ENCODE measurements around the gene DYNC1I2. TPM values are rescaled to one million over a fixed set of nuclear protein-coding genes. Genes with fewer than 3 reads are reported as not detected.

DYNC1I2 gene
- total RNA-seq, 1 experiment from 2014 or later: 39.4 TPM

- intact Hi-C loops (cut with micrococcal nuclease): no loop called here
- H3K36me3 ChIP-seq (ENCODE audit: control insufficient read depth in 1 of 2, insufficient read depth in 2 of 2, low read length in 2 of 2): no peaks in the 10 kb centered on the region
- H3K9me2 ChIP-seq (ENCODE audit: insufficient read depth): no peaks in the 10 kb centered on the region
- CTCF ChIA-PET: no interaction called here
- POLR2A ChIA-PET: no interaction called here
- RAD21 ChIA-PET (ENCODE audit: low non-redundant PET in 1 of 2, low total read pairs in 2 of 2, uncharacterized antibody in 2 of 2, unreplicated experiment in 2 of 2): no interaction called here
- TF ChIP-seq ZFX (IDR thresholded peaks at IDR 0.05) (no peak), ZBTB33 (IDR thresholded peaks at IDR 0.05; ENCODE audit: extremely low read depth, insufficient replicate concordance, low read length) (no peak), ZNF274 (IDR thresholded peaks at IDR 0.05; ENCODE audit: low read depth, low read length) (no peak), SIN3A (IDR thresholded peaks at IDR 0.05; ENCODE audit: low read depth) (no peak), SRF (IDR thresholded peaks at IDR 0.05; ENCODE audit: low read depth) (no peak), ATF3 (IDR thresholded peaks at IDR 0.05) (no peak), FOSL1 (IDR thresholded peaks at IDR 0.05; ENCODE audit: low read depth) (no peak), SP1 (IDR thresholded peaks at IDR 0.05; ENCODE audit: low read depth) (no peak), EGR1 (IDR thresholded peaks at IDR 0.05; ENCODE audit: low read depth) (no peak), POLR2AphosphoS5 (IDR thresholded peaks at IDR 0.05; ENCODE audit: low read depth, low read length) (no peak), POLR2A (IDR thresholded peaks at IDR 0.05; ENCODE audit: borderline replicate concordance, extremely low read depth, insufficient read depth, insufficient read length) (no peak), CTCF (IDR thresholded peaks at IDR 0.05 in 2 of 3, conservative IDR thresholded peaks at IDR 0.05 in 1 of 3; ENCODE audit: borderline replicate concordance in 1 of 3, insufficient read depth in 1 of 3, low read depth in 2 of 3, low read length in 2 of 3) (no peak)
- DNase-seq (ENCODE audit: low read depth, low spot score) (no peak), ATAC-seq (no peak)
- no peaks in the 10 kb centered on the region for H3K4me1 ChIP-seq (ENCODE audit: control insufficient read depth in 1 of 2, insufficient read depth in 2 of 2, low read length in 2 of 2)
- no peak overlapping the region for H3K4me2 ChIP-seq (ENCODE audit: low read length)
- no peaks in the 10 kb centered on the region for H3K9me3 ChIP-seq (ENCODE audit: control insufficient read depth in 1 of 2, insufficient read depth in 1 of 2, low read depth in 1 of 2, low read length in 2 of 2)
- BruUV-seq (replicated peaks): no TSS peak
- H4K20me1 ChIP-seq (ENCODE audit: insufficient read depth): no peaks in the 10 kb centered on the region
- no peaks in the 10 kb centered on the region for H3K27me3 ChIP-seq (ENCODE audit: insufficient read depth, low read length)
- no peak overlapping the region for H3K4me3 ChIP-seq (replicated peaks in 1 of 2; ENCODE audit: low read depth in 1 of 2, low read length in 2 of 2)
- no peaks in the 10 kb centered on the region for H3K79me2 ChIP-seq (ENCODE audit: insufficient read depth, low read length)
- no peak overlapping the region for H3K9ac ChIP-seq (ENCODE audit: low read length)
- no peak overlapping the region for H2AFZ ChIP-seq (ENCODE audit: low read depth, low read length, poor library complexity, severe bottlenecking)
- no peak overlapping the region for H3K27ac ChIP-seq (ENCODE audit: low read depth, low read length)
These were observed 84.2 kb downstream of the DYNC1I2 start for GRCh38 chr2:171771463-171771862.
